Activated naive CD8-positive, alpha-beta T cell treated with anti-CD3 and anti-CD28 coated beads, Interleukin-2, amount 10 ng/mL, durations not matched to agents 7 days and 5 days (primary cell): ENCODE data around the gene DCST1. TPM values are rescaled to one million over a fixed set of nuclear protein-coding genes. Genes with fewer than 3 reads are reported as not detected.

Source experiments
- ATAC-seq: fragments of 150-1000 bp; cut with Tn5 transposase; one replicate; pipeline ENCODE4 v1.10.0; 2021; ENCODE audit warnings: low read depth, moderate library complexity
- POLR2A ChIA-PET: fragments of 350-600 bp; sonication (Branson Sonifier 250); formaldehyde crosslinking; loops from one replicate; lab custom pipeline; 2021; ENCODE audit warnings: antibody characterized with exemption; lab: Charles Lee
- DNase-seq: peaks from one replicate; pipeline ENCODE4 v3.0.0; 2021
- H3K27ac Mint-ChIP-seq: one replicate; pipeline ENCODE4 v1.8.0; 2022; ENCODE audit warnings: mild to moderate bottlenecking, mixed read lengths
- H3K27me3 Mint-ChIP-seq: one replicate; pipeline ENCODE4 v1.8.0; 2022; ENCODE audit warnings: mild to moderate bottlenecking, moderate library complexity, mixed read lengths
- H3K36me3 Mint-ChIP-seq: one replicate; pipeline ENCODE4 v1.8.0; 2021; ENCODE audit warnings: mild to moderate bottlenecking, mixed read lengths
- H3K4me1 Mint-ChIP-seq: one replicate; pipeline ENCODE4 v1.8.0; 2021; ENCODE audit warnings: mixed read lengths
- H3K4me3 Mint-ChIP-seq: one replicate; pipeline ENCODE4 v1.8.0; 2022; ENCODE audit warnings: mild to moderate bottlenecking, moderate library complexity, mixed read lengths
- H3K9me3 Mint-ChIP-seq: one replicate; pipeline ENCODE4 v1.8.0; 2021; ENCODE audit warnings: mixed read lengths
- total RNA-seq, 2 experiments: library from RNA; stranded (reverse); gene quantifications; one replicate each; pipeline ENCODE4 v1.2.3, GENCODE V29; 2021

Gene DCST1
- total RNA-seq, 2 experiments from 2014 or later = not detected

DNA sequence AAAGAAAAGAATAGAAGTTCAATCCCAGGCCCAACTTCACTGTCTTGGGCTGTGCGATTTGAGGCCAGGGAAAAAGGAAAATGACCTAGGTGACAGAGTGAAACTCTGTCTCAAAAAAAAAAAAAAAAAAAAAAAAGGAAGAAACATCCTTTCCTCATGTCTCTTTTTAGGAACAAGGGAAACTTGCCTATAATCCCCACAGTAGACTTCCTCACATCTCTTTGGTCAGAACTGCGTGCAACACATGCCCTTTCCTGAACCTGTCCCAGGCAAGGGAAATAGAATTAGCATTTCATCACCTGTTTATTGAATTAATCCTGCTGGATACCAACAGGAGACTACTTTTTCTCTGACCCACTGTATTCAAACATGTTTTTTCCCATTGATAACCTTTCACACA, 2.3 kb downstream of the DCST1 start:
- POLR2A ChIA-PET = no interaction called here
- Mint-ChIP-seq H3K36me3 (no peaks in the 10 kb centered on the region), H3K27ac (no peak overlapping the region)

DNA sequence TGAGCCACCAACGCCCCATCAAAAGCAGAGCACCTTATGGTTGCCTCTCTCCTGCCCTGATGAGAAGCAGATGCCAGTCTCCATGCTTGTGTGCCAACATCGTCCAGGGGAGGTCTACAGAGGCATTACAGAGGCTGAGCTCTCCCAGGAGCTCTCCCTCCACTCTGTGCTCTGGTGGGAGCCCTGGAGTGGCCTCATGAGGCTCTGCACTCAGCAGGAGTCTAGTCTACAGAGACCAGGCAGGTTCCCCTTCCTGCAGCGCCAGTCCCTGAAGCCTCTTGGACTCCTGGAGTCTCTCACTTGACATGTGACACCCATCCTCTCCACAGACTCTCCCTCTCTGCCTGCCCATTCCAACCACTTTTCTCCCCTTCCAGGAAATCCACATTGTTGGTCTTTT, 3.4 kb downstream of the DCST1 start:
- no peaks in the 10 kb centered on the region for H3K9me3 Mint-ChIP-seq
- no peak overlapping the region for H3K27ac Mint-ChIP-seq
- DNase-seq (no peak), ATAC-seq (no peak)
- no peak overlapping the region for H3K4me3 Mint-ChIP-seq
- H3K4me1 Mint-ChIP-seq = peaks cover 8% of the 10 kb centered on the region
- POLR2A ChIA-PET = interaction anchor here (0.9 kb wide), 1 partner anchor 14 kb away, joined by 5 read pairs; the partner anchor contains the start of gene ADAM15
- H3K27me3 Mint-ChIP-seq = peaks cover 20% of the 10 kb centered on the region
- no peaks in the 10 kb centered on the region for H3K36me3 Mint-ChIP-seq

More for the DNA sequence above, 2.3 kb downstream of the DCST1 start:
- Mint-ChIP-seq H3K27me3 (peaks cover 15% of the 10 kb centered on the region), H3K9me3 (no peaks in the 10 kb centered on the region), H3K4me3 (no peak overlapping the region), H3K4me1 (peaks cover 8% of the 10 kb centered on the region)
- no peak for ATAC-seq
- DNase-seq = no peak

DNA sequence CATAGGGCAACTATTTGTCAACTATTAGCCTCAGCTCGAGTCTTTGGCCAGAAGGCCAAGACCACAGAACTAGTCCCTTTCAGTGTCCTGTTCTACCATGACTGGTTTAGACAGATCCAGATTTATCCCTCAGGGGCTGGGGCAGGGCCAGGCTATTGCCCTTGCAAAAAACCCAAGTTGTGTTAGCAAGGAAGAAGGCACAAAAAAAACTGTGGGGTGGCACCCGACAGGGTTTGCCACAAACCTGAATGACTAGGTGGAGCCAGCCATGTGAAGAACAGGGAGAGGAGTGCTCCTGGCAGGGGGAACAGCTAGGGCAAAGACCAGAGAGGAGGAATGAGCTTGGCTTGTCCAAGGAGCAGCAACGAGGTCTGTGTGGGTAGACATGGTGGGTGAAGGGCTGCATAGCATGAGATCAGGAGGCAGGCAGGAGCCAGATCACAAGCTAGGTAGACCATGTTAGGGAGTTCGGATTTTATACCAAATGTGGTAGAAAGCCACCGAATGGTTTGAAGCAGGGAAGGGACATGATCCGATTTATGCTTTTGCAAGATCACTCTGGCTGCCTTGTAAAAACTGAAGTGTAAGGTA, 4.3 kb downstream of the DCST1 start:
- H3K4me1 Mint-ChIP-seq = peaks cover 8% of the 10 kb centered on the region
- no peaks in the 10 kb centered on the region for H3K36me3 Mint-ChIP-seq
- POLR2A ChIA-PET = interaction anchor here (0.9 to 1.1 kb wide), 2 partner anchors 13 to 27 kb away, joined by 3 to 5 read pairs; partner anchors contain the start of gene ADAM15
- H3K27ac Mint-ChIP-seq = no peak overlapping the region
- ATAC-seq (no peak), DNase-seq (no peak)
- no peak overlapping the region for H3K4me3 Mint-ChIP-seq
- peaks cover 24% of the 10 kb centered on the region for H3K27me3 Mint-ChIP-seq
- no peaks in the 10 kb centered on the region for H3K9me3 Mint-ChIP-seq

DNA sequence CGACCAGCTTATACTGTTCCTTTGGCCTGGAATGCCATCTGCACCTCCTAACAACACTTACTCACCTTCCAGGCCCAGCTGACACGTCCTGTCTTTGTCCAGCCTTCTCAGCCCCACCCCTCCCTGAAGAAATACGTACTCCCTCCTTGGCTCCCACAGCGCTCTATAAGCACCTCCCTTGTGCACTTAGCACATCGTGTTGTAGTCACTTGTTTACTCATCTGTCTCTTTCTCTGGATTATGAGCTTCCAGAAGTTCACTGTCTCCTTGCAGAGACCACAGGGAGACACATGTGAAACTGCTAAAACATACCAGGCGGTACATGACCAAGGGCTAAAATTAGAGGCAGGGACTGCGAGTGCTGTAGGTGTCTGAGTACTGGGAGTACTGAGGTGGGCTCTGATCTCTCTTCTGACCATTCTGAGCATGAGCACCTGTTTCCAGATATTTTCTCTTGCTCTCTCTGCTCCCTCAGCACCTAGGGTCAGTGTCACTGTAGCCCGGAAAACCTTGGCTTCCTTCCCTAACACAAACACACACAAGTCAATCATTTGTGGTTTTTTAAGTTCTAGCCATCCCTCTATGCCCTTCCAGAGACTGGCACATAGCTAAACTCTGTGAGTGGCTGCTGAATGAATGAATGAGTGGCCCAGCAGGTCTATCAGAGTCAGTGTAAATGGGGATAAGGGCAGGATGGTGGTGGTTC, 5.1 kb downstream of the DCST1 start:
- no peak for DNase-seq
- Mint-ChIP-seq H3K9me3 (no peaks in the 10 kb centered on the region), H3K36me3 (no peaks in the 10 kb centered on the region), H3K27me3 (peaks cover 24% of the 10 kb centered on the region), H3K27ac (no peak overlapping the region), H3K4me3 (no peak overlapping the region), H3K4me1 (peaks cover 8% of the 10 kb centered on the region)
- POLR2A ChIA-PET = interaction anchor here (1.1 kb wide), 1 partner anchor 28 kb away, joined by 3 read pairs; no protein-coding TSS in a partner anchor
- no peak for ATAC-seq

DNA sequence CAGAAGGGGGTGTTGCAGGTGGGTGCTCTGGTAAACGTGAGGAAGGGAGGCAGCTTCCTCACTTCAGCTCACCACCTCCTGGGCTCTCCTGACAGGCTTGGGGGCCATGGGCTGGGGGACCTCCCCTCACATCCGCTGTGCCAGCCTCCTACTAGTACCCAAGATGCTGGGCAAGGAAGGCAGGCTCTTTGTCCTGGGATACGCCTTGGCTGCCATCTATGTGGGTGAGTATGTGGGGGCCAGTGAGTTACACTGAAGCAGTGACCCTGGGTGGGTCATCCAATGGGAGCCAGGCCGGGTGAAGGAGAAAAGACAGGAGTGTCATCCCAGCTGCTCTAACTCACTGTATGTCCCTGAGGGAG, 5.7 kb downstream of the DCST1 start:
- H3K4me3 Mint-ChIP-seq = no peak overlapping the region
- H3K36me3 Mint-ChIP-seq = no peaks in the 10 kb centered on the region
- ATAC-seq (no peak), DNase-seq (no peak)
- no peak overlapping the region for H3K27ac Mint-ChIP-seq
- H3K4me1 Mint-ChIP-seq = peaks cover 8% of the 10 kb centered on the region
- H3K9me3 Mint-ChIP-seq = no peaks in the 10 kb centered on the region
- POLR2A ChIA-PET = interaction anchor here (1.1 kb wide), 1 partner anchor 29 kb away, joined by 3 read pairs; no protein-coding TSS in a partner anchor
- peaks cover 24% of the 10 kb centered on the region for H3K27me3 Mint-ChIP-seq

DNA sequence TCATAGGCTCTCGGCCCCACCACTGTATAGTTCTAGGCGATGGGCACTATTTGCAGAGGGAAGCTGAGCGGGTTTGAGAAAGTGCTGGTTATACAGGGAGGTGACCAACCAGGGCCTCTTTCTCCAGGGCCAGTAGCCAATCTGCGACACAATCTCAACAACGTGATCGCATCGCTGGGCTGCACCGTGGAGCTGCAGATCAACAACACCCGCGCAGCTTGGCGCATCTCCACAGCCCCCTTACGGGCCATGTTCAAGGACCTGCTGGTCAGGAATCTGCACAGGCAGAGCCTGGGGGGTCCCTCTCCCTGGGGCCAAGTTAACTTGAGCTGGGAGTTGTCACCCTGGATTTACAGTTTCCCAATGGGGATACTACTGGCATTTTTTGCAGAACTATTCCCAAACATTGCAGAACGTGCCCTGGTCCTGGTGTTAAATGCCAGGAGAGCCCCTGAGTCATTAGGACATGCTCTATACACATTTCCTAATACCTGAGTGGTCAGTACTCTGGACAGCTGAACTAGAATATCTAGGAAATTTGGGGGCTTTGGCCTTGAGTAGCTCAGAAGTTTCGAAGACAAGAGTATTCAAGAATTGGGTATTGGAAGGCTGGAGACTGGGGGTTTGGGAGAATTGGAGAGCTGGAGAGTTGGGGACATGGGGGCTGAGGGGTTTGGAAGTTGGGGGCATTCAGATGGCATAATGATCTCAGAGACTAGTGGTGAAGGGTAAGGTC, 6.9 kb downstream of the DCST1 start:
- POLR2A ChIA-PET = no interaction called here
- H3K36me3 Mint-ChIP-seq = no peaks in the 10 kb centered on the region
- ATAC-seq (no peak), DNase-seq (no peak)
- no peak overlapping the region for H3K27ac Mint-ChIP-seq
- H3K4me3 Mint-ChIP-seq = no peak overlapping the region
- no peaks in the 10 kb centered on the region for H3K9me3 Mint-ChIP-seq
- peaks cover 16% of the 10 kb centered on the region for H3K4me1 Mint-ChIP-seq
- H3K27me3 Mint-ChIP-seq = peaks cover 22% of the 10 kb centered on the region

DNA sequence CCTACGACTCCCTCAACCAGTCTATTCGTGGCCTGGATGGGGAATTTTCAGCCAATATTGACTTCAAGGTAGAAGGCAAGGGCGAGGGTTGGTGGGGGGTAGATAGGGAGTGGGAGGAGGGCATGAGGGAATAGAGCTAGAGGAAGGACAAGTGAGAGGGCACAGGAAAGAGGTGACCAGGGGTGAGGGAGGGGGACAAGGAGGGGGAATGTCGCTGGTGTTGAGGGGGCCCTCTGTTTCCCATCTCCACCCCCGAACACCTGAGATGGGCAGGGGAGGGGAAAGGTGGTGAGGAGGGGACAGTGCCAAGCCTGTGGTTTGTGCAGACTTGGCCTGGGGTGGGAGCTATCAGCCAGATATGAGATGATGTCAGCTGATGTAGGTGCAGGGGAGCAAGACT, 9.2 kb downstream of the DCST1 start:
- H3K9me3 Mint-ChIP-seq = no peaks in the 10 kb centered on the region
- H3K27ac Mint-ChIP-seq = peak overlapping the region; percentile 32
- peaks cover 16% of the 10 kb centered on the region for H3K4me1 Mint-ChIP-seq
- peaks cover 16% of the 10 kb centered on the region for H3K27me3 Mint-ChIP-seq
- no peaks in the 10 kb centered on the region for H3K36me3 Mint-ChIP-seq
- POLR2A ChIA-PET = no interaction called here
- no peak overlapping the region for H3K4me3 Mint-ChIP-seq
- no peak for DNase-seq
- ATAC-seq = no peak

DNA sequence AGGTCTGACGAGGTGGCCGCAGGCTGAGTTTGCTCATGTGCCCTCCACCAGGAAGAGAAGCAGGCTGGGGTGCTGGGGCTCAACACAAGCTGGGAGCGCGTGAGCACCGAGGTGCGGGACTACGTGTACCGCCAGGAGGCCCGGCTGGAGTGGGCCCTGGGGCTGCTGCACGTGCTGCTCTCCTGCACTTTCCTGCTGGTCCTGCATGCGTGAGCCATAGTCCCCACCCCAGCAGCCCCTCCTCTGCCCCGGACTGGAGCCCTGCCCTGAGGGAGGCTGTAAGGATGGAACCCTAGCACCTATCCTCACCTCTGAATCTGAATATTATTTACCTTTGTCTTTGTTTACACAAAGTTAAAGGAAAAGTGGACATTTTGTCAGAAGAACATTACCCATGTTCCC, 9.7 kb downstream of the DCST1 start:
- Mint-ChIP-seq H3K27ac (no peak overlapping the region), H3K36me3 (no peaks in the 10 kb centered on the region), H3K27me3 (peaks cover 16% of the 10 kb centered on the region), H3K4me3 (no peak overlapping the region), H3K4me1 (peaks cover 16% of the 10 kb centered on the region), H3K9me3 (no peaks in the 10 kb centered on the region)
- DNase-seq (no peak), ATAC-seq (no peak)
- POLR2A ChIA-PET = interaction anchor here (0.6 kb wide), 1 partner anchor 288 kb away, joined by 5 read pairs; no protein-coding TSS in a partner anchor

DNA sequence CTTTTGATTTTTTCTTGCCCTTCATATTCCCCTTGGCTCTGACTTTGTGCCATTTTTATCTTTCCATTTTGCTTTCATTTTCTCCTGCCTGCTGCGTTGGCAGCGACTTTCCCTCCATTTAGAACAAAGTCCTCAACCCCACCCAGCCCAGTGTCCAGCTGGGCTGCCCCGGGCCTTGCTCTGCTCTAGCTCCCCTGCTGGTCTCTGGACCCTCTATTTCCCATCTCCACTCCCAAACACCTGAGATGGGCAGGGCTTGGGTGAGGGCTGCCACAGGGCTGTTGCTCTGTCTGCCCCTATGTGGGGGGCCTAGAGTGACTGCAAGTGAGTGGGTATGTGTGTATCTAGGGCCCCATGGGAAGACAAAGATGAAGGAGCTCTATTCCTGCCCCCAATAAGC, 10.2 kb downstream of the DCST1 start:
- Mint-ChIP-seq H3K4me1 (peaks cover 13% of the 10 kb centered on the region), H3K27ac (no peak overlapping the region), H3K9me3 (no peaks in the 10 kb centered on the region), H3K36me3 (no peaks in the 10 kb centered on the region), H3K4me3 (no peak overlapping the region), H3K27me3 (peaks cover 13% of the 10 kb centered on the region)
- no peak for DNase-seq
- no peak for ATAC-seq
- POLR2A ChIA-PET = interaction anchor here (0.6 to 1.0 kb wide), 3 partner anchors 16 to 288 kb away, joined by 3 to 5 read pairs (median 4); no protein-coding TSS in a partner anchor

DNA sequence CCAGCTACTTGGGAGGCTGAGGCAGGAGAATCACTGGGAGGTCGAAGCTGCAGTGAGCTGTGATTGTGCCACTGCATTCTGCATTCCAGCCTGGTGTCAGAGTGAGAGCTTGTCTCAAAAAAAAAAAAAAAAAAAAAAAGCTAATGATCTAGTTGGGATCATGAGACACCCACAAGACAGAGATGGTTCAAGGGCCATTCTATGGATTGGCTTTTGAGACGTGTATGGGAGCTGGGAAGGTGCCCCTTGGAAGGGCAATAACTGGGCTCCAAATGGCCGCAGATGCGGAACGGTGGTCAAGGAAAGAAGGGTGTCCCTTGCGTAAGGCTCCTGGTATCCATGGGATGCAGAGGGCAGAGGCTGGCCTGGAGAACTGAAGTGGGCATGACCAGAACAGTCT, 10.7 kb downstream of the DCST1 start:
- Mint-ChIP-seq H3K4me3 (no peak overlapping the region), H3K27me3 (peaks cover 10% of the 10 kb centered on the region), H3K9me3 (no peaks in the 10 kb centered on the region), H3K36me3 (no peaks in the 10 kb centered on the region), H3K4me1 (peaks cover 9% of the 10 kb centered on the region), H3K27ac (peak overlapping the region; percentile 37)
- ATAC-seq (no peak), DNase-seq (no peak)
- POLR2A ChIA-PET = interaction anchor here (0.6 to 1.2 kb wide), 6 partner anchors 16 to 60 kb away, joined by 3 to 4 read pairs (median 3); partner anchors contain the start of gene EFNA4

DNA sequence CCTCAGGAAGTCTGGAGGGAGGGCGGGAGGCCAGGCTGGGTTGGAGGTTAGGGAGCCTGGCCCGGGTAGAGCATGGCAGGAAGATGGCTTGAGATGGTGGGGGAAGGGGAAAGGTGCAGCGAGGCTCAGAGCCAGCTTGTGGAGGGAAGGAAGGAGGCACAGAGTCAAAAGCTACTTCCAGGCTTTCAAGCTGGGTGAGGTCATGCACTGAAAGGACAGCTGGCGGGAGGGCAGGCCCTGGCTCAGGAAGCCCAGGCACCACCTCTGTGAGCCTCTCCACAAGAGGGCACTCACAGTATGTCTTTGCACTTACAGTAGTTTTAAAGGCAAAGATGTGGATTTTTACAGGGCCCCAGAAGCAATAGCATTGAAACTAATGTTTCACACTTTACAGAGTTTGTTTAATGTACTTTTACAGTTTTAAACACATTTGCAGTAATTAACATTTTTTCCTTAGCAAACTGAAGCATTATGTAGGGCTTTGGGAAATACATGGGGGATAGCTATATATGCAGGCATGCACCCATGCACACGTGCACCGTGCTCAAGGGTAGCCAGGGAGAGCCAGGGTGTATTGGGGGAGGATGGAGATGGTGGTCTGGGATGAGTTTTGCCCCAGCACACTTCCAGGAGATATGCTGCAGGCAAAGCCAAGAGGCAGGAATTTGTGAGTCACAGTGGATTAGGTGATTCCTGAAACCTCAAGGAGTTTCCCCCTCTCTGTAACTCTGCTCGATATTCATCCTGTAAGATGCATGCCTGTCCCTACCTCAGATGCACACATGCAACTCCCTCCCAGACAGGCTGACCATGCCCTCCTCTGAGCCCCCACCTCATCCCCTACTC, 11.4 kb downstream of the DCST1 start:
- Mint-ChIP-seq H3K36me3 (no peaks in the 10 kb centered on the region), H3K27me3 (peaks cover 10% of the 10 kb centered on the region), H3K4me3 (no peak overlapping the region), H3K4me1 (peaks cover 14% of the 10 kb centered on the region), H3K27ac (peak overlapping the region; percentile 12), H3K9me3 (no peaks in the 10 kb centered on the region)
- POLR2A ChIA-PET = interaction anchor here (0.6 to 1.2 kb wide), 7 partner anchors 15 to 60 kb away, joined by 3 to 4 read pairs (median 3); partner anchors contain the start of gene EFNA4
- peak; percentile 96 for ATAC-seq
- DNase-seq = peak; percentile 52

DNA sequence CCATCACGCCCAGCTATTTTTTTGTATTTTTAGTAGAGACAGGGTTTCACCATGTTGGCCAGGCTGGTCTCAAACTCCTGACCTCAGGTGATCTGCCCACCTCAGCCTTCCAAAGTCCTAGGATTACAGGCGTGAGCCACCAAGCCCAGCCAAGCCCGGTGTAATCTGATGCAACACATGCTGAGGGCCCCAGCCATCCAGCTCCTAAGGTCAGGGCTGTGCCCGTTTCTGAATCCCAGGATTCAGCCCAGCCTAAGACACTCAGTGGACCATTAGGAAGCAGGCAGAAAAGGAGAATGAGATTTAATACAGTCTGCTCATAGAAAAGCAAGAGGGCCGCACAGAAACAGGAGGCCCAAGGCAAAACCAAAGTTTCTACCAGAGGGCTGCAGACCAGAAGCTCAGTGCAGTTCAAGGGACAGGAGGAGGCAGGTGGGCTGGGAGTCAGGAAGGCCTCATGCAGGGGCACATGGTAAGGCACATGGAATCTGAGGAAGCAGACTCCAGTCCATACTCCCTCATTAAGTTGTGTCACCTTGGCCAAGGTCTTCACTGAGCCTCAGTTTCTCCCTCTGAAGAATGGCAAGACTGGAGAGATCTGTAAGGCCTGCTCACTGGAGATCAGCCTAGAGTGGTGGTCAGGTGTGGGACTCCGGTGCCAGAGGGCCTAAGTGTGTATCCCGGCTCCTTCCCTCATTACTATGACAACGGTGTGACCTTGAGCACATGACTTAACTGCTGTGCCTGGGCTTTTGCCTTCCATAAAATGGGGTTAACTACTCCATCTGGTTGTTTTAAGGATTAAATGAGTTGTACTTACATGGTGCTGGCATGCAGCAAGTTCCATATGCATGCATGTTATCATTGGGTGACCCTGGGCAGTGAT, 15.1 kb downstream of the DCST1 start:
- H3K4me1 Mint-ChIP-seq = peaks cover 31% of the 10 kb centered on the region

More for the DNA sequence above, 15.1 kb downstream of the DCST1 start:
- no peak for DNase-seq
- ATAC-seq = no peak
- POLR2A ChIA-PET = interaction anchor here (0.7 kb wide), 1 partner anchor 9 kb away, joined by 3 read pairs; no protein-coding TSS in a partner anchor
- Mint-ChIP-seq H3K27ac (no peak overlapping the region), H3K27me3 (no peaks in the 10 kb centered on the region), H3K4me3 (no peak overlapping the region), H3K9me3 (no peaks in the 10 kb centered on the region), H3K36me3 (no peaks in the 10 kb centered on the region)
